ENCODE data around the gene DMD.

DNA sequence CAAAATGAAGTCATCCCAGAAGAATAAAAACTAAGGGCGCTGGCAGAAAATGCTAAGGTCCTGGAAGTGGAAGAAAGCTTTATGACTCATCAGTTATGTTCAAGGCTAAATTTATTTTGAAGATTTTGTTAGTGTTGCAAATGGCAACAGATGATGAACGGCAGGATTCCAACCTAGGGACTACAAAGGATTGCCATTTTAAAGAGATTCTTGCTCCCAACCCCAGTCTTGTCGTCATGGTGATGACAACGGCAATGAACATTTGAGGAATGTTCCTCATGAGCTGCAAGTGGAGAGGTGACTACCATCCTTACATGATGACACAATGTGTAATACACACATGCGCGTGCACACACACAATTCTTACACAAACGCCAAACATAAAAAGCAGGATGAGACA is 2085.1 kb downstream of the DMD start:
- TF ChIP-seq EZH2 (IDR thresholded peaks at IDR 0.05; ENCODE audit: insufficient read depth, poor library complexity, severe bottlenecking) (no peak), EZH2phosphoT487 (IDR thresholded peaks at IDR 0.05; ENCODE audit: insufficient read depth, low read depth) (no peak)

Measured in GM23248 (cell line).